ENCODE measurements around the gene RBMS1.

Gene RBMS1

GRCh38 chr2:160294889-160295288 lies 198.7 kb downstream of the RBMS1 start:
- no peak for DNase-seq

GRCh38 chr2:160294339-160294803 lies 199.2 kb downstream of the RBMS1 start:
- DNase-seq = peak; percentile 87

- DNase-seq = no peak
These were observed 200.1 kb downstream of the RBMS1 start for GRCh38 chr2:160293391-160294091.

GRCh38 chr2:160292225-160292624 lies 201.4 kb downstream of the RBMS1 start:
- no peak for DNase-seq

GRCh38 chr2:160291382-160291781 lies 202.2 kb downstream of the RBMS1 start:
- DNase-seq = no peak

- DNase-seq = no peak
These were observed 203.0 kb downstream of the RBMS1 start for GRCh38 chr2:160290598-160290997.

GRCh38 chr2:160289831-160290230 lies 203.8 kb downstream of the RBMS1 start:
- DNase-seq = no peak

- DNase-seq = no peak
These were observed 204.5 kb downstream of the RBMS1 start for GRCh38 chr2:160289126-160289525.

- no peak for DNase-seq
These were observed 205.3 kb downstream of the RBMS1 start for GRCh38 chr2:160288324-160288723.

- DNase-seq = no peak
These were observed 206.1 kb downstream of the RBMS1 start for GRCh38 chr2:160287476-160287875.

GRCh38 chr2:160286551-160286950 lies 207.1 kb downstream of the RBMS1 start:
- DNase-seq = no peak

GRCh38 chr2:160283675-160284074 lies 209.9 kb downstream of the RBMS1 start:
- DNase-seq = no peak

GRCh38 chr2:160282063-160282580 lies 211.5 kb downstream of the RBMS1 start:
- DNase-seq = no peak

- no peak for DNase-seq
These were observed 212.4 kb downstream of the RBMS1 start for GRCh38 chr2:160281213-160281612.

GRCh38 chr2:160279813-160280465 lies 213.7 kb downstream of the RBMS1 start:
- peak; percentile 55 for DNase-seq

GRCh38 chr2:160278879-160279177 lies 214.8 kb downstream of the RBMS1 start:
- no peak for DNase-seq

- DNase-seq = no peak
These were observed 215.3 kb downstream of the RBMS1 start for GRCh38 chr2:160278101-160278878.

GRCh38 chr2:160277151-160277550 lies 216.5 kb downstream of the RBMS1 start:
- DNase-seq = no peak

- no peak for DNase-seq
These were observed 218.0 kb downstream of the RBMS1 start for GRCh38 chr2:160275656-160276055.

- no peak for DNase-seq
These were observed 222.2 kb downstream of the RBMS1 start for GRCh38 chr2:160271171-160272086.

GRCh38 chr2:160270571-160271113 lies 223.0 kb downstream of the RBMS1 start:
- DNase-seq = no peak

All from activated CD4-positive, alpha-beta T cell treated with anti-CD3 and anti-CD28 coated beads, Interleukin-2, amount 50 U/mL, for 16 hours (primary cell).